Activated naive CD4-positive, alpha-beta T cell treated with Interleukin-2 at 50 U/mL for 16 hours (primary cell): ENCODE data around the gene MYOZ3.

Experiments used
- DNase-seq: peaks from one replicate; pipeline ENCODE4 v3.0.0-alpha.2; 2020

MYOZ3 gene

GRCh38 chr5:150644058-150644457, 17.0 kb upstream of the MYOZ3 start:
- DNase-seq, result no peak

GRCh38 chr5:150644514-150644913, 16.5 kb upstream of the MYOZ3 start:
- DNase-seq, result no peak

DNA sequence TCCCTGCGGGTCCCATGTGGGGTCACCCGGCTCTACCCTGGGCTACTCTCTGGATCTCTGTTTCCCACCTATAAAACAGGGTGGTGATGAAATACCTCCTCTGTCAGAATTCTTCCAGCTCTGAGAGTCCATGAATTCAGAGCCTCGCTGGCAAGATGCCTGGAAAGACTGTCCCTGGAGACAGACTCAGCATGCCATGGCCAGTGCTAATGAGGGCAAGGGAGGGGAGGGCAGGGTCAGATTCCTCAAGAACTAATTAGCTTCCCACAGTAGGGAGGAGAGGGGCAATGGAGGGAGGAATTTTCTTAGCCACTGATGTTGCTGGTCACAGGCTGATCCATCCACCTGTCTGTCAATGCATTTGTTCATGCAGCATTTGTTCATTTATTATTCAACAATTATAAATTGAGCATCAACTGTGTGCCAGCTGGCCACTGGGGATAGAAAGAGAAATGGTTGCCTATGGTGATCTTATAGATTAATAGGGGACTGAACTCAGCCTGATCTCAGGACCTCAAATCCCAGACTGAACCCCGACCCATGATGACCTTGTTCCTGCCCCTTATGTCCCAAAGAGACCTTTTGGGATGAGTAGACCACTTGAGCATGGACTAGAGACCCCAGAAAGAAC, 15.9 kb upstream of the MYOZ3 start:
- no peak for DNase-seq

GRCh38 chr5:150647275-150648251, 13.5 kb upstream of the MYOZ3 start:
- no peak for DNase-seq

DNA sequence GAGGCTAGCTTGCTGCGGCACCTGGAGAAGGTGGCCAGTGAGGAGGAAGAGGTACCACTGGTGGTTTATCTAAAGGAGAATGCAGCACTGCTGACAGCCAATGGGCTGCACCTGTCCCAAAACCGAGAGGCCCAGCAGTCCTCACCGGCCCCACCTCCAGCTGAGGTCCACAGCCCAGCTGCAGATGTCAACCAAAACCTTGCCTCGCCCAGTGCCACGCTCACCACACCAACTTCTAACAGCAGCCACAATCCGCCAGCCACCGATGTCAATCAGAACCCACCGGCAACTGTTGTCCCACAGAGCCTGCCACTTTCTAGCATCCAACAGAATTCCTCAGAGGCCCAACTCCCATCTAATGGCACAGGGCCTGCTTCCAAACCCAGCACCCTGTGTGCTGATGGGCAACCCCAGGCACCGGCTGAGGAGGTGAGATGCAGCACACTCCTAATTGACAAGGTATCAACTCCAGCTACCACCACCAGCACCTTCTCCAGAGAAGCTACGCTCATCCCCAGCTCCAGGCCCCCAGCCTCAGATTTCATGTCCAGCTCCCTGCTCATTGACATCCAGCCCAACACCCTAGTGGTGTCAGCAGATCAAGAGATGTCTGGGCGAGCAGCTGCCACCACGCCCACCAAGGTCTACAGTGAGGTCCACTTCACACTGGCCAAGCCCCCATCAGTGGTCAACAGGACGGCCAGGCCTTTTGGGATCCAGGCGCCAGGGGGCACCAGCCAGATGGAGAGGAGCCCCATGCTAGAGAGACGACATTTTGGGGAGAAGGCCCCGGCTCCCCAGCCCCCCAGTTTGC, 12.6 kb upstream of the MYOZ3 start:
- no peak for DNase-seq

GRCh38 chr5:150649108-150650020, 11.7 kb upstream of the MYOZ3 start:
- DNase-seq, result no peak

GRCh38 chr5:150650021-150651006, 10.7 kb upstream of the MYOZ3 start:
- DNase-seq, result no peak

DNA sequence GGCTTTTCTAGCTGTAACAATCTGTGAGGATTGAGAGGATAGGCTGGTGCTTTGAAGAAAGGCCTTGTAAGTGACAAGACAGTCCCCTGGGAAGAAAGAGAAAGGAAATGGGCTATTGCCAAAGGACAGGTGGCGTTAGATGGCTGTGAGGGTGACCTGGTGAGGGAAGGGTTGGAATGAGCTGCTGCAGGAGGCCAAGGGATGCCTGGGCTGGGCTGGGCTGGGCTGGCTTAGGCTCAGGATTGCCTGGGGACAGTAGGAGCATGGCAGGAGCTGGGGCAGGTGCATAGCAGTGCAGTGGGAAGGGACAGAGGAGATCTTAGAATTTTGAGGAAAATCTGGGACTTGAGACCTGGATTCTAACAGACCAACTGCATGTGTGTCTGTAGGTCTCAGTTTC, 9.7 kb upstream of the MYOZ3 start:
- no peak for DNase-seq

GRCh38 chr5:150651924-150652671, 9.0 kb upstream of the MYOZ3 start:
- DNase-seq, result no peak

GRCh38 chr5:150653145-150653761, 7.8 kb upstream of the MYOZ3 start:
- DNase-seq, result no peak

GRCh38 chr5:150653762-150654556, 7.1 kb upstream of the MYOZ3 start:
- no peak for DNase-seq

DNA sequence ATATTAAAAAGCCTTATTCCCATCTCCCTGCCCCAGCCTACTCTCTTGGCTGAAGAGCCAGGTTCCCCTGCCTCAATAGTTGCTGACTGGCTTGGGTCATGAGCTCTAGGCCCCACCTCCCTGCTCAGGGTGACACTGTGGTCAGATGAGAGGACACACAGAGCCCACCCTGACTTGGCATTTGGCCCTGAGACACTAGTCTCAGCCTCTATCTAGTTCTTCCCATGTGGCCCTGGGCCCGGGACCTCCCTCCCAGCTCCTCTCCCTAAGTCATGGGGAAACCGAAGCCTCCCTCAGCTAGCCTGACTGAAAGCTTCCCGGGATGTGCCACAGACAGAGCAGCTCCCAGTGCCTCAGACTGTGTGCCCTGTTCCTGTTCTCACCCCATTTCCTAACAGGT, 5.8 kb upstream of the MYOZ3 start:
- no peak for DNase-seq

DNA sequence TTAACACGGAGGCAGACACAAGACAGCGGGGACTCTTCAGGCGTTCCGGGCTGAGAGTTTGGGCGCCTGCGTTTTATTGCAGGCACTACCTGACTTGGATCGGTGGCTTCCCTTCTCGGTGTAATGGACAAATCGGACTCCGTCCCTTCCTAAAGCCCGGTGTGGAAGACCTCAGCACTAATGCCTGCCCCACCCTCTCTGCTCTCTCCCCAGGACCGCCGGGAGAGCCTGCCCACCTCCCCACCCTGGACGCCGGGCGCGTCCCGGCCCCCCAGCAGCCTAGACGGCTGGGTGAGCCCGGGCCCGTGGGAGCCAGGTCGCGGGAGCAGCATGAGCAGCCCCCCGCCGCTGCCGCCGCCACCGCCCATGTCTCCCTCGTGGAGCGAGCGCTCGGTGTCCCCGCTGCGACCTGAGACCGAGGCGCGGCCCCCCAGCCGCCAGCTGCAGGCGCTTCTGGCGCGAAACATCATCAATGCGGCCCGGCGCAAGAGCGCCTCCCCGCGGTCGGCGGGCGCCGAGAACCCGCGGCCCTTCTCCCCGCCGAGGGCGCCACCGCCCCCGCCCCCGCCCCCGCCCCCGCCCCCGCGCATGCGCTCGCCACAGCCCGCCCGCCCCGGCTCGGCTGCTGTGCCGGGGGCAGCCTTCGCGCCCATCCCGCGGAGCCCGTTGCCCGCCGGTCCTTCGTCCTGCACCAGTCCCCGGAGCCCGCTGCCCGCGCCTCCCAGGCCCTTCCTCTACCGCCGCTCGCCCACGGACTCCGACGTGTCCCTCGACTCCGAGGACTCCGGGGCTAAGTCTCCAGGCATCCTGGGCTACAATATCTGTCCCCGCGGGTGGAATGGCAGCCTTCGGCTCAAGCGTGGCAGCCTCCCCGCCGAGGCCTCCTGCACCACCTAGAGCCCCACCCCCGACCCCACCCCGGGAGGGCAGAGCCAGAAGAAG, 4.6 kb upstream of the MYOZ3 start:
- DNase-seq, result peak; percentile 73

- DNase-seq, result no peak
Observed at GRCh38 chr5:150658121-150658520, 2.9 kb upstream of the MYOZ3 start.

DNA sequence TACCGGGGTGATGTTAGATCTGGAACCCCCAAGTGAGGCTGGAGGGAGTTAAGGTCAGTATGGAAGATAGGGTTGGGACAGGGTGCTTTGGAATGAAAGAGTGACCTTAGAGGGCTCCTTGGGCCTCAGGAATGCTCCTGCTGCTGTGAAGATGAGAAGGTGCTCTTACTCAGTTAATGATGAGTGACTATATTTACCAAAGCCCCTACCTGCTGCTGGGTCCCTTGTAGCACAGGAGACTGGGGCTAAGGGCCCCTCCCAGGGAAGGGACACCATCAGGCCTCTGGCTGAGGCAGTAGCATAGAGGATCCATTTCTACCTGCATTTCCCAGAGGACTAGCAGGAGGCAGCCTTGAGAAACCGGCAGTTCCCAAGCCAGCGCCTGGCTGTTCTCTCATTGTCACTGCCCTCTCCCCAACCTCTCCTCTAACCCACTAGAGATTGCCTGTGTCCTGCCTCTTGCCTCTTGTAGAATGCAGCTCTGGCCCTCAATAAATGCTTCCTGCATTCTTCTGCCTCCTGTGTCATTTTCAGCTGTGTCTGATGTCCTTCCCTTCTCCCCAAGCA, 2.3 kb upstream of the MYOZ3 start:
- no peak for DNase-seq

DNA sequence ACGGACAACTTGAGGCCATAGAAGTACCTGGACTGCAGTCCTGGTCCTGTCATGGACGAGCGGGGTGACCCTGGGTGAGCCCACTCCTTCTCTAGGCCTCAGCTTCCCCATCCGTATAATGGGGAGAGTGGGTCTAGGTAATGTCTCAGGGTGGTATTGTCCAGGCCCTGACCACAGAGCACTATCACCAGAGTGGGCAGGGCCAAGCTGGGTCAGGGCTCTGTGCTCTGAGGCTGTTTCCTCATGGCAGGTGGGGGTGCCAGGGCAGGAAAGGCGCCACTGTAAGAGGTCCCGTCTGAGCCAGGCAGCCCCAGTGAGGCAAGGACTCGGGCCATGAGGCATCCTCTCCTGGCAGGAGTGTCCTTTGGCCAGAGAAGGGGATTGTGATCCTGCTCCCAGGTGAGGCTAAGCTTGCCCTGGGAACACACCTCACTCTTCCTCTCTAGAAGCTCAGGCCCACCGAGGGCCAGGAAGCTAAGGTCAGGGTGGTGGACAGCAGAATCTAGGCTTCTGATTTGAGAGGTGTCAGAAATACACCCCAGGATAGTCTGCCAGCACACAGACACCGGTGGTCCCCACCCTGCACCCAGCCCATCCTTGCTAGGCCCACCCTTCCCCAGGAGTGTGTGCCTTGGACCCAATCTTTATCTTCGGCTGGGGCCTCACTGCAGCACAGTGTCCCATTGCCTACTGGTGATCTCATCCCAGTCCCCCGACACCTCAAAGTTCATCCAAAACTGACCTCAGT, 1.5 kb upstream of the MYOZ3 start:
- no peak for DNase-seq
